SH-SY5Y (cell line): ENCODE results near the gene CTNNB1.

Source experiments
- GATA2 ChIP-seq: IDR thresholded peaks from 2 replicates; pipeline ENCODE4 v1.6.1; 2011; ENCODE audit warnings: mild to moderate bottlenecking, low read depth, low read length
- GATA3 ChIP-seq: IDR thresholded peaks from 2 replicates; pipeline ENCODE4 v1.6.1; 2011; ENCODE audit warnings: low read depth, mild to moderate bottlenecking, low read length, moderate library complexity

GRCh38 chr3:41204369-41204768 lies 5.1 kb downstream of the CTNNB1 start:
- TF ChIP-seq GATA2 (no peak), GATA3 (no peak)
